AG04450 (cell line): ENCODE results near the gene PDE10A. TPM values are rescaled to one million over a fixed set of nuclear protein-coding genes. Genes with fewer than 3 reads are reported as not detected.

Experiments
- CTCF ChIA-PET: fragments of 300-600, 350-600 bp; formaldehyde crosslinking; extraction: SDS; loops from one replicate; lab custom pipeline; 2022; ENCODE audit warnings: antibody characterized with exemption, inconsistent platforms; lab: Charles Lee
- POLR2A ChIA-PET: fragments of 350-600 bp; formaldehyde crosslinking; extraction: SDS; loops from one replicate; lab custom pipeline; 2021; ENCODE audit warnings: antibody characterized with exemption, inconsistent platforms; lab: Yijun Ruan, JAX
- DNase-seq: peaks from one replicate; pipeline ENCODE4 v3.0.0-alpha.2; 2011; ENCODE audit warnings: low read depth, low spot score
- H3K27ac ChIP-seq: one replicate; pipeline ENCODE4 v1.5.1; 2012; ENCODE audit warnings: low read depth, low read length, control low read depth
- H3K27me3 ChIP-seq: one replicate; pipeline ENCODE4 v1.6.0; 2012; ENCODE audit warnings: low read length; ENCODE audit not compliant: control insufficient read depth, insufficient read depth
- H3K4me3 ChIP-seq: 2 replicates; pipeline ENCODE4 v1.5.1; 2011; ENCODE audit warnings: mild to moderate bottlenecking, low read depth, low read length, control low read depth
- H3K9me3 ChIP-seq: 2 replicates; pipeline ENCODE4 v1.5.1; 2012; ENCODE audit warnings: low read length; ENCODE audit not compliant: control insufficient read depth, insufficient read depth
- polyA plus RNA-seq: library from polyadenylated mRNA; depleted of rRNA; stranded (reverse); fragments of >200 nt; gene quantifications from 2 replicates; pipeline ENCODE4 v1.2.3, GENCODE V29; 2011
- TF ChIP-seq, protein P1 (sequence below): IDR thresholded peaks from 2 replicates; pipeline ENCODE4 v1.5.1; 2011; ENCODE audit warnings: low read depth, low read length, control low read depth, inconsistent platforms

Gene PDE10A
- polyA plus RNA-seq, 1 experiment = 7.8 TPM

- CTCF ChIA-PET = interaction anchor here (1.0 kb wide), 1 partner anchor 247 kb away, joined by 3 read pairs; no protein-coding TSS in a partner anchor
- no peaks in the 10 kb centered on the region for H3K27me3 ChIP-seq
These were observed 23.7 kb upstream of the PDE10A start for GRCh38 chr6:165686596-165687365.

GRCh38 chr6:165685302-165685701 is 22.3 kb upstream of the PDE10A start:
- no peak overlapping the region for H3K4me3 ChIP-seq
- ChIA-PET POLR2A (no interaction called here), CTCF (no interaction called here)
- DNase-seq = no peak
- H3K27me3 ChIP-seq = no peaks in the 10 kb centered on the region
- no peak overlapping the region for H3K27ac ChIP-seq
- peaks cover 5% of the 10 kb centered on the region; the same call in 1 of the 2 replicates for H3K9me3 ChIP-seq
- TF ChIP-seq, protein P1, sequence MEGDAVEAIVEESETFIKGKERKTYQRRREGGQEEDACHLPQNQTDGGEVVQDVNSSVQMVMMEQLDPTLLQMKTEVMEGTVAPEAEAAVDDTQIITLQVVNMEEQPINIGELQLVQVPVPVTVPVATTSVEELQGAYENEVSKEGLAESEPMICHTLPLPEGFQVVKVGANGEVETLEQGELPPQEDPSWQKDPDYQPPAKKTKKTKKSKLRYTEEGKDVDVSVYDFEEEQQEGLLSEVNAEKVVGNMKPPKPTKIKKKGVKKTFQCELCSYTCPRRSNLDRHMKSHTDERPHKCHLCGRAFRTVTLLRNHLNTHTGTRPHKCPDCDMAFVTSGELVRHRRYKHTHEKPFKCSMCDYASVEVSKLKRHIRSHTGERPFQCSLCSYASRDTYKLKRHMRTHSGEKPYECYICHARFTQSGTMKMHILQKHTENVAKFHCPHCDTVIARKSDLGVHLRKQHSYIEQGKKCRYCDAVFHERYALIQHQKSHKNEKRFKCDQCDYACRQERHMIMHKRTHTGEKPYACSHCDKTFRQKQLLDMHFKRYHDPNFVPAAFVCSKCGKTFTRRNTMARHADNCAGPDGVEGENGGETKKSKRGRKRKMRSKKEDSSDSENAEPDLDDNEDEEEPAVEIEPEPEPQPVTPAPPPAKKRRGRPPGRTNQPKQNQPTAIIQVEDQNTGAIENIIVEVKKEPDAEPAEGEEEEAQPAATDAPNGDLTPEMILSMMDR = no peak

More at GRCh38 chr6:165686596-165687365, 23.7 kb upstream of the PDE10A start:
- DNase-seq = no peak
- H3K9me3 ChIP-seq = peaks cover 5% of the 10 kb centered on the region
- TF ChIP-seq, protein P1 = no peak
- no peak overlapping the region for H3K4me3 ChIP-seq
- no peak overlapping the region for H3K27ac ChIP-seq
- POLR2A ChIA-PET = interaction anchor here (0.6 kb wide), 1 partner anchor 11 kb away, joined by 3 read pairs; no protein-coding TSS in a partner anchor

DNA sequence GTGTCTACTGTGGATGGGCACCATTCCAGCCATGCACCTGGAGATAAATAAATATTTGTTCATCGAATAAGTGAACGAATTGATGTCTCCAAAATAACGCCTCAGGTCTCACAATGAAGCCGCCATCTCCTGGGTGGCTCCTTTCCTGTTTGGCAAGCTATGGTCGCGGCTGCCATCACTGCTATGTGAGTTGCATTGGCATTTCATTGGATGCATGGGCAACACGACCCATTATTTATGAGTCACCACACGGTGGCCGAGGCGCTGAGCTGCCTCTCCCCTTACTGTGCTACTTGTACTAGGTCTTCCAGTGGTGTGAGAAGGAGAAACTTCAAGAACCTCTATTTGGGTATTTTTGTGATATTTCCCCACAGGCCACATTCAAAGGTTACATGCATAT is 21.3 kb upstream of the PDE10A start:
- no peaks in the 10 kb centered on the region for H3K27me3 ChIP-seq
- peaks cover 5% of the 10 kb centered on the region; the same call in 1 of the 2 replicates for H3K9me3 ChIP-seq
- TF ChIP-seq, protein P1 = no peak
- no peak for DNase-seq
- H3K4me3 ChIP-seq = no peak overlapping the region
- CTCF ChIA-PET = no interaction called here
- H3K27ac ChIP-seq = no peak overlapping the region
- POLR2A ChIA-PET = no interaction called here

GRCh38 chr6:165680975-165681374 is 17.9 kb upstream of the PDE10A start:
- ChIA-PET POLR2A (no interaction called here), CTCF (no interaction called here)
- no peaks in the 10 kb centered on the region for H3K27me3 ChIP-seq
- H3K4me3 ChIP-seq = no peak overlapping the region
- H3K27ac ChIP-seq = no peak overlapping the region
- DNase-seq = no peak
- TF ChIP-seq, protein P1 = no peak
- H3K9me3 ChIP-seq = peaks cover 8% of the 10 kb centered on the region

DNA sequence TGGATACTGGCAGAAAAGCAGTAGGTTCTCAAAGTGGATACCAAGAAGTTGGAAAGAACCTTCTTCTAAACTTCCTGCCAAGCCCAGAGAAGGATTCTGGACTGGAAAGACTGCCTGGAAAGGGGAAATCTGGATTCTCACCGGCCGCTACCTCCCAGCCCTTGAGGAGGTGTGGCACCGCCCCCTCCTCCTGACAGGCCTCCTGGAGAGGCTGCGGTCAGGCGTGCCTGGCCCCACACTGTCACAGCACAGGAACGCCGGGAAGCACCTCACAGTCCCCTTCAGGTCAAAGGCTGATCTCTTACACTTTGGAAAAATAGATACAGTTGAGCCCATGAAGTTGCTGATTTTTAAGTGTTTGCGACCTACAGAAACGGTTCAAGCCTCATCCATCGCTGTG is 16.3 kb upstream of the PDE10A start:
- peaks cover 8% of the 10 kb centered on the region for H3K9me3 ChIP-seq
- H3K4me3 ChIP-seq = no peak overlapping the region
- no peak overlapping the region for H3K27ac ChIP-seq
- no peaks in the 10 kb centered on the region for H3K27me3 ChIP-seq
- TF ChIP-seq, protein P1 = no peak
- POLR2A ChIA-PET = no interaction called here
- DNase-seq = no peak
- CTCF ChIA-PET = no interaction called here
